ENCODE data around the gene ASIP.
A peak's percentile ranks its signal among the peaks of the same experiment; 100 is the strongest.
"Not testable (repeated sequence)": the region's sequence is repeated elsewhere in the genome, so short reads cannot be mapped to it uniquely, and the experiment has no call there.

The ASIP gene

DNA sequence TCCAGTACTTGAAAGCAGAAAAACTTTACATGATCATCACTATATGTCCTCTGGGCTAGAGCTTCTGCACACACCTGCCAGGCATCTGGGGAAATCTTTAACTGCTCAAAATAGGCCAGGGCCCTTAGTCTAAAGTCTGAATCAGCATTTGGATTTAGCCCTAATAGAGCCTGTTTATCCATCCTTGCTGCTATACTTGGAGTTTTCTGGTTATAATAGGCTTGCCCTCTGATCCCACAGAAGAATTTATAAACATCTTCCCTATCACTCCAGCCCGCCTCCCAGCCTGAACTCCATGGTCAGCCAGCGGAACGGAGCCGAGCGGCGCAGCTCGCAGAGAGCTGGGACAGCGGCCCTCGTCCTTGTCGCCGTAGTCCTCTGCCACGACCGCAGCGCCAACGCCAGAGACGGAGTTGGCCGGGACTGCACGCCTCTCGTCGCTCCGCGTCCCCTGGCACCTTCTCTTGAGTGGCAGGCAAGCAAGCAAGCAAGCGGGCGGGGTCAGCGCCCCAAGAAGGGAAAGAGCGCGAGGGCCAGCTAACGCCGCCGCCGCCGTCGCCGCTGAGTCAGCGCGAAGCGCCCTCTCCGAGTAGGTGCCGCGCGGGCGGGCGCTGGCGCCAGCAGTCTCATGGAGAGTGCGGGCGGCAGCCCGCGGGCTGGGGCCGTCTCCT, 25.4 kb upstream of the ASIP start:
- FAIRE-seq (no peak), DNase-seq (ENCODE audit: insufficient read length, low spot score) (peak; percentile 25)
- TF ChIP-seq PAX5 (IDR thresholded peaks at IDR 0.05; ENCODE audit: insufficient read depth, low read length, severe bottlenecking) (peak; percentile 32), POLR2AphosphoS5 (IDR thresholded peaks at IDR 0.05; ENCODE audit: low read depth, low read length) (no peak)

DNA sequence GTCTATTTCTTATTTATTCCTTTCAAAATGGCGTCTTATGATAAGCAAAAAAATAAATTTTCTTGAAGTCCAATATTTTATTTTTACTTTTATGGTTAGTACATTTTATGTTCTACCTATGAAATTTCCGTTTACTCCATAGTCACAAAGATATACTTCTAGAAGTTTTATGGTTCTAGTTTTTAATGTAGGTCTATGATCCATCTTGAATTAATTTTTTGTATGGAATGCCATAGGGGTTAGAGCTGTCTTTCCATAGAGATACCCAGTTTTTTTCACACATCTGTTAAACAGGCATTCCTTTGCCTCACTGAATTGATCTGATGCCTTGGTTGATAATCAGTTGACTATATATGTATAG, 24.9 kb upstream of the ASIP start:
- no peak for FAIRE-seq
- no peak for DNase-seq (ENCODE audit: insufficient read length, low spot score)
- TF ChIP-seq PAX5 (IDR thresholded peaks at IDR 0.05; ENCODE audit: insufficient read depth, low read length, severe bottlenecking): no peak
- TF ChIP-seq POU2F2 (IDR thresholded peaks at IDR 0.05; ENCODE audit: low read depth, low read length): no peak
- no peak for TF ChIP-seq POLR2AphosphoS5 (IDR thresholded peaks at IDR 0.05; ENCODE audit: low read depth, low read length)
- TF ChIP-seq TAF1 (IDR thresholded peaks at IDR 0.05; ENCODE audit: low read depth, low read length): no peak
- no peak for TF ChIP-seq POLR2A (IDR thresholded peaks at IDR 0.05; ENCODE audit: low read depth, low read length)
- TF ChIP-seq SPI1 (IDR thresholded peaks at IDR 0.05; ENCODE audit: low read depth, low read length): no peak

DNA sequence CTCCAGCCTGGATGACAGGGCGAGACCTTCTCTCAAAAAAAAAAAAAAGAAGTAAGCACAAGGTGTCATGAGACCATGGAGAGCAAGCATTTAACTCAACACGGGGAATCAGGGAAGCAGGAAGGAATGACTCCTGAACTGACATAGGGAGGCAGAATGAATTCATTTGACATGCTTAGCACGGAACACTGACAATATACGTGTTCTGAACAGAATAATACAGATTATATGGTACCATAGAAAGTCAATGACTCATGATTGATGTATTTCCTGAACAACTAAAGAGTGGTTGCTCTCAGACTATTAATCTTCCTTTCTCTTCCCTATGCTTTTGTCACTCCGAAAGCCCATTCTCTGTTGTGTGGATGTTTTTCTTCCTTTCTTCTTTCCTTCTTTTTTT, 20.7 kb upstream of the ASIP start:
- FAIRE-seq (no peak), DNase-seq (ENCODE audit: insufficient read length, low spot score) (no peak)
- no peak for TF ChIP-seq SPI1 (IDR thresholded peaks at IDR 0.05; ENCODE audit: low read depth, low read length)
- TF ChIP-seq PAX5 (IDR thresholded peaks at IDR 0.05; ENCODE audit: insufficient read depth, low read length, severe bottlenecking): no peak
- TF ChIP-seq POLR2AphosphoS5 (IDR thresholded peaks at IDR 0.05; ENCODE audit: low read depth, low read length): no peak
- no peak for TF ChIP-seq POU2F2 (IDR thresholded peaks at IDR 0.05; ENCODE audit: low read depth, low read length)
- TF ChIP-seq TAF1 (IDR thresholded peaks at IDR 0.05; ENCODE audit: low read depth, low read length): no peak

DNA sequence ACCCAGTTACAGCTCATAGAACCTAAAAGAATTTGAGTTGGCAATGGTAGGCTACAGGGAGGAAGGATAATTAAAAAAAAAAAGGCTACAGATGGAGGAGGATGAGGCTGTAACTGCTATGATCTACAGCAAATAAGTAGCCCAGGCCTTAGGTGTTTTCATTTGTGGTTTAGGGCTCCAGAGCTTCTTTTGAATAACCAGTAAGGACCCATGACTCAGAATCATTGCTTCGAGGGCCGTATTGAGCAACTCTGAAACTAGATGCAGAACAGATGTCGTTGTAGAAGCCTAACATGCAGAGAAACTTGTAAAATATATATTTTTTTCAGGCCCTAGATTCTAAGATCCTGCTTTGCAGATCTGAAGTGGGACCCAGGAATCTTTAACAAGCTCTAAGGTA, 19.0 kb upstream of the ASIP start:
- DNase-seq (ENCODE audit: insufficient read length, low spot score) (no peak), FAIRE-seq (no peak)
- no peak for TF ChIP-seq POLR2A (IDR thresholded peaks at IDR 0.05; ENCODE audit: low read depth, low read length)
- TF ChIP-seq POLR2AphosphoS5 (IDR thresholded peaks at IDR 0.05; ENCODE audit: low read depth, low read length): no peak
- no peak for TF ChIP-seq SPI1 (IDR thresholded peaks at IDR 0.05; ENCODE audit: low read depth, low read length)
- no peak for TF ChIP-seq PAX5 (IDR thresholded peaks at IDR 0.05; ENCODE audit: insufficient read depth, low read length, severe bottlenecking)
- TF ChIP-seq POU2F2 (IDR thresholded peaks at IDR 0.05; ENCODE audit: low read depth, low read length): no peak
- no peak for TF ChIP-seq TAF1 (IDR thresholded peaks at IDR 0.05; ENCODE audit: low read depth, low read length)

DNA sequence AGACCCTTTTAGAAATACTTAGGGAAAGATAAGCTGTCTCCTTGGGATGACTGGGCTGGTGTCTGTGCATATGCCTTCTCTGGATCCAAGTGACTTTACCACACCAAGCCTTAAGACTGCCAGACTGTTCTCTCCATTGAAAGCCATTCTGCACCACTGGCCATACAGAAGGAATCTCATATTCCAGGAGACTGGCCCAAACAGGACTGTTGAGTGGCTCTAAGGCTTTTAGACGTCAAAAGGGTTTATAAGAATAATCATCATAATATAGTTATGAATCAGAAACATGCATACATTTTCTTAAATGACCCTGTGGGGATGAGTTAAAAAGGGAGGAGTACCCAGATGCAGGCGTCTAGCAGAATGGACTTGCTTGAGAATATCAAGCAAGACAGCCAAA, 17.0 kb upstream of the ASIP start:
- DNase-seq (ENCODE audit: insufficient read length, low spot score); FAIRE-seq: not testable (repeated sequence)

DNA sequence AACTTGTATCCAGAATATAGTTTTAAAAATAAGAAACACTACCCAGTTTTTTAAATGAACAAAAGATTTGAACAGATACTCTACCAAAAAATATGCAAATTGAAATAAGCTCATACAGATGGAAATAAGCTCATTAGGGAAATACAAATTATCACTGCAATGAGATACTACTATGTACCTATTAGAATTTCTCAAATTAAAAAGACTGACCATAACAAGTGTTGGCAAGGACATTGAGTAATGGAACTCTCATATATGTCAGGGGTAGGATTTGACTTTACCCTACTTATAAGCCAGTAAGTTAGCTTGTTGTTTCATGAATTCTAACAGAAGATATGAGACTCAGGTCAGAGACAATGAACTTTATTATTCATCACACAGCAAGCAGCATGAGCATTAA, 9.6 kb upstream of the ASIP start:
- TF ChIP-seq POU2F2 (IDR thresholded peaks at IDR 0.05; ENCODE audit: low read depth, low read length) (no peak), POLR2A (IDR thresholded peaks at IDR 0.05; ENCODE audit: low read depth, low read length) (no peak), SPI1 (IDR thresholded peaks at IDR 0.05; ENCODE audit: low read depth, low read length) (no peak), PAX5 (IDR thresholded peaks at IDR 0.05; ENCODE audit: insufficient read depth, low read length, severe bottlenecking) (no peak), POLR2AphosphoS5 (IDR thresholded peaks at IDR 0.05; ENCODE audit: low read depth, low read length) (no peak), TAF1 (IDR thresholded peaks at IDR 0.05; ENCODE audit: low read depth, low read length) (no peak)
- DNase-seq (ENCODE audit: insufficient read length, low spot score): no peak
- FAIRE-seq: no peak

DNA sequence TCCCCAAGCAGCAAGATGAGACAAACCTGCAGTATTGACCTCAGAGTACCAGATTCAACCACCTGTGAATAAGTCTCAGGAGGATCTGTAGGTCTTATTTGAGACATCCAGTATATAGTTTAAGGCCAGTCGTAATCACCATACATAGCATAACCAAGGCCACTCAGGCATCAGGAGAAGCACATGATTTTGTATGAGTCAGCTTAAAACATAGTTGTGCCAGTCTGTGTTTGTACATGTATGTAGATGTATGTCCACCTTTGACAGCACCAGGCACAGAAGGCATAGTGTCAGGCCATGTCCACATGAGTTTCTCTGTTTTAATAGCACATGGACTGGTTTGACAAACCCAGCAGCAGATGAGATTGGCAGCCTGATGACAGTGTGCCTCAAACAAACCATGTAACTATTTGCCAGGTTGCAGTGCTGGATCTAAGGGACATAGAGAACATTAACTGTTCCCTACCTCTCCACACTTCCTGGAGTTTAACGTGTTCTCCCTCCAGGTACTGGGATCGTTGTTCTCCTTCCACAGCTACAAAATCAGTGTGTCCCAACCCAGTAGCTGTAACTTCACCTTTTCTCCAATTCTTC, 8.6 kb upstream of the ASIP start:
- no peak for TF ChIP-seq PAX5 (IDR thresholded peaks at IDR 0.05; ENCODE audit: insufficient read depth, low read length, severe bottlenecking)
- DNase-seq (ENCODE audit: insufficient read length, low spot score) (no peak), FAIRE-seq (no peak)

DNA sequence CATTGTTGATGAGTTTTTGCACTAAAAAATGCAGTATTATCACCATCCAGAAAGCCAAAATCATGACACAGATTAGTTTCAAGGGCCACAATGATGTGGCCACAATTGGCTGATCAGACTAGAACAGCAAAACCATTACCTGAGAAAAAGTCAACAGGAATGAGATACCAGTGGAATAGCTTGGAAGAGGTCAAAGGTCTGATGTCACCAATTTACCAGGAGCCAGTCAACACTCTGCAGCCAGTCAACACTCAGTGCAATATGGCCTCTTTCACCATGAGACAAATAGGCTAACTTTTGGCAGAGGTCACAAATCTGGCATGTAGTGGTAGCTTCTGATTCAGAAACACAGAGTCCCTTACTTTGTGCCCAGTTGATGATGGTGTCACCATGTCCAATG, 7.5 kb upstream of the ASIP start:
- DNase-seq (ENCODE audit: insufficient read length, low spot score) (no peak), FAIRE-seq (no peak)
- TF ChIP-seq POLR2AphosphoS5 (IDR thresholded peaks at IDR 0.05; ENCODE audit: low read depth, low read length) (no peak), POU2F2 (IDR thresholded peaks at IDR 0.05; ENCODE audit: low read depth, low read length) (no peak), PAX5 (IDR thresholded peaks at IDR 0.05; ENCODE audit: insufficient read depth, low read length, severe bottlenecking) (no peak), TAF1 (IDR thresholded peaks at IDR 0.05; ENCODE audit: low read depth, low read length) (no peak), SPI1 (IDR thresholded peaks at IDR 0.05; ENCODE audit: low read depth, low read length) (no peak), POLR2A (IDR thresholded peaks at IDR 0.05; ENCODE audit: low read depth, low read length) (no peak)

DNA sequence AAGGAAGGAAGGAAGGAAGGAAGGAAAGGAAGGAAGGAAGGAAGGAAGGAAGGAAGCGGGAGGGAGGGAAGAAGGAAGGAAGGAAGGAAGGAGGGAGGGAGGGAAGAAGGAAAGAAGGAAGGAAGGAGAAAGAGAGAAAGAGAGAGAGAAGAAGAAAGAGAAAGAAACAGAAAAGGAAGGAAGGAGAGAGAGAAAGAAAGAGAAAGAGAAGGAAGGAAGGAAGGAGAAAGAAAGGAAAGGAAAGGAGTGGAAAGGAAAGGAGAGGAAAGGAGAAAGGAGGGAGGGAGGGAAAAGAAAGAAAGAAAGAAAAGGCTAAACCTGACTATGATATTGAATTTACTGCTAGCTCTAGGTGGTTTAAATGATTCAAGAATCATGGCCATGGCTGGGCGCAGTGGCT, 5.3 kb upstream of the ASIP start:
- FAIRE-seq: no peak
- DNase-seq (ENCODE audit: insufficient read length, low spot score): no peak
- TF ChIP-seq PAX5 (IDR thresholded peaks at IDR 0.05; ENCODE audit: insufficient read depth, low read length, severe bottlenecking) (no peak), POLR2A (IDR thresholded peaks at IDR 0.05; ENCODE audit: low read depth, low read length) (no peak), POLR2AphosphoS5 (IDR thresholded peaks at IDR 0.05; ENCODE audit: low read depth, low read length) (no peak), SPI1 (IDR thresholded peaks at IDR 0.05; ENCODE audit: low read depth, low read length) (no peak), POU2F2 (IDR thresholded peaks at IDR 0.05; ENCODE audit: low read depth, low read length) (no peak), TAF1 (IDR thresholded peaks at IDR 0.05; ENCODE audit: low read depth, low read length) (no peak)

DNA sequence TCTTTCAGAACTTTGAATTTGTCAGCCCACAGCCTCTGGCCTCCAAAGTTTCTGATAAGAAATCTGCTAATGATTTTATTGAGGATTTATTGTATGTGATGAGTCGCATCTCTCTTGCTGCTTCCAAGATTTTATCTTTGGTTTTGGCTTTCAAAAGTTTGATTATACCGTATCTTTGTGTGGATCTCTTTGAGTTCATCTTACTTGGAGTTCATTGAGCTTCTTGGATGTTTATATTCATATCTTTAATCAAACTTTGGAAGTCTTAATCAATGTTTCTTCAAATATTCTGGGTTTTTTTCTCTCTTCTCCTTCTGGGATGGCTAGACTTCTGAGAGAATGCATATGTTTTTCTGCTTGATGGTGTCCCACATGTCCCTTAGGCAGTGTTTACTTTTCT, 3.3 kb upstream of the ASIP start:
- FAIRE-seq: no peak

More for the DNA sequence above, 3.3 kb upstream of the ASIP start:
- DNase-seq (ENCODE audit: insufficient read length, low spot score): no peak
- TF ChIP-seq SPI1 (IDR thresholded peaks at IDR 0.05; ENCODE audit: low read depth, low read length) (no peak), POU2F2 (IDR thresholded peaks at IDR 0.05; ENCODE audit: low read depth, low read length) (no peak), POLR2AphosphoS5 (IDR thresholded peaks at IDR 0.05; ENCODE audit: low read depth, low read length) (no peak), TAF1 (IDR thresholded peaks at IDR 0.05; ENCODE audit: low read depth, low read length) (no peak), POLR2A (IDR thresholded peaks at IDR 0.05; ENCODE audit: low read depth, low read length) (no peak), PAX5 (IDR thresholded peaks at IDR 0.05; ENCODE audit: insufficient read depth, low read length, severe bottlenecking) (no peak)

All from GM12891 (cell line).